Stimulated activated CD8-positive, alpha-beta memory T cell treated with anti-CD3 and anti-CD28 coated beads, Interleukin-7, amount 100 ng/mL, for 1 hour (primary cell): Measurements from ENCODE around the gene GTF3C5.
"Not testable (repeated sequence)": the region's sequence is repeated elsewhere in the genome, so short reads cannot be mapped to it uniquely, and the experiment has no call there.

Experiments
- DNase-seq, 2 donors: peaks; one replicate each; pipeline ENCODE4 v3.0.0-alpha.2; 2020; ENCODE audit warnings: low read depth in 2 of 2

The GTF3C5 gene

DNA sequence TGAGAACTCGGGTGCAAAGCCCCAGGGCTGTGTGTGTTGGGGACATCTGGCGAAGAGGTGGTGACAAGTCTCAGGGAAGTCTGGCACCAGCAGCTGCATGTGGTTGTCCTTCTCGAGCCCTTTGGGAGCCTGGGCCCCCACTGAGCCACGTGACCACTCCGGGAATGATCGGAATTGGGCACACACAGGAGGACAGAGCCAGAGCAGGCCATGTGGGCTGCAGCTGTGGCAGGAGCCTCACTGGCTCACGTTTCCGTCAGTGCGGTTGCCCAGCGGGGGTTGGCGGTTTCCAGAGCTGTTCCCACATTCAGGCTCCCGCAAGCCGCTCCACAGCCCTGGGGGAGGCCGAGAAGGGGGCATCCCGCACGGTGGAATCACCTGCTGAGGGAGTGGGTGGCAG, 24.2 kb downstream of the GTF3C5 start:
- DNase-seq, result no peak

DNA sequence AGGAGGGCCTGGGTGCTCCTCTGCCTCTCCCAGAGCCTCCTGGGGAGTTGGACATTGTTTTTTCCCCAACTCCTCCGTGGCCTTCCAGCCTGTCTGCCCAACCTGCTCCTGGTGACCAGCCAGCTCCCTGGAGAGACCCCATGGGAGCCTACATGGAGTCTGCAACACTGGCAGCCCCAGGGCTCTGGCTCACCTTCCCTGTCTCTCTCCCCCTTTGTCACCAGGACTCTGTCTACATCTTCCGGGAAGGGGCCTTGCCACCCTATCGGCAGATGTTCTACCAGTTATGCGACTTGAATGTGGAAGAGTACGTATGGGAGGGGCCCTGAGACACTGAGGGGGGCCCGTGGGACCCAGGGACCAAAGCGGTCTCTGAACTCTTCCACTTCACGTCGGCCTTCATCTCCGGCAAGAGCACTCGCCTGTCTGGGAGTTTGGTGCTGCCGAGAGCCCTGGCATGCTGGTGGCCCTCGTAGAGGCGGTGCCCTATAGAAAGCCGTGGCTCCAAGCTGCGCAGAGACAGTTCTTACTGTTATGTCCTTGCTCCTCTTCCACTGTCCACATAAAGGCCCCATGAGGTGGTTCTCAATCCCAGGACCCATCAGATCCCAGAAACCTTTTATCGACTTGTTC, 25.1 kb downstream of the GTF3C5 start:
- DNase-seq, result no peak

DNA sequence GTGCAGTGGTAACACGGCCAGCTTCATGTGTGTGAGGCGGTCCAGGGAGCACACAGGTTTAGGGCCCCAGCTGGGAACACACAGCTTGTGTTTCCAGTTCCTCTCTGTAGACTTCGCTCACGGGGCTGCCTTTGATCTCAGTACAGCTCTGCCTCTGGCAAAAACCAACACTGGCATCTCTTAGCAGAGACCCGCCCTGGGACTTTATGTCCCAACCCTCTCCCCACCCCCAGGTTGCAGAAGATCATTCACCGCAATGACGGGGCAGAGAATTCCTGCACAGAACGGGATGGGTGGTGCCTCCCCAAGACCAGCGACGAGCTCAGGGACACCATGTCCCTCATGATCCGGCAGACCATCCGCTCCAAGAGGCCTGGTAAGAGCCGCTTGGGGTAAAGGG, 25.7 kb downstream of the GTF3C5 start:
- DNase-seq, result no peak

DNA sequence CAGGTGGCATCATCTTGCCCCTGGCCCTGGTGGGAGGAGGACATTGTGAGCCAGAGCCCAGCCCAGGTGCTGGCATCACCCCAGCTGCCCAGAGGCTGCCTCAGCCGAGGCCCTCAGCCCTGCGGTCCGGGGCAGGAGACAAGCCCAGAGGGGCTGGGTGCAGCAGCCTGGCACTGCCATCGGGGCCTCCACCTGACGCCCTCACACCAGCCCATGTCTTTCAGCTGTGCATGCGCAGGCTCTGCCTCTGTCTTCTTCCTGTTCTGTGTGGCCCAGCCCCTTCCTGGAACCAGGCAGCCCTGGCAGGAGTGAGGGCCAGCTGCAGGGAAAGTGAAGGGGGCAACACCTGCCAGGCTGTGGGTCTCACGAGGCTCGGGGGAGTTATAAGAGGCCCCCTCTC, 26.2 kb downstream of the GTF3C5 start:
- no peak for DNase-seq

DNA sequence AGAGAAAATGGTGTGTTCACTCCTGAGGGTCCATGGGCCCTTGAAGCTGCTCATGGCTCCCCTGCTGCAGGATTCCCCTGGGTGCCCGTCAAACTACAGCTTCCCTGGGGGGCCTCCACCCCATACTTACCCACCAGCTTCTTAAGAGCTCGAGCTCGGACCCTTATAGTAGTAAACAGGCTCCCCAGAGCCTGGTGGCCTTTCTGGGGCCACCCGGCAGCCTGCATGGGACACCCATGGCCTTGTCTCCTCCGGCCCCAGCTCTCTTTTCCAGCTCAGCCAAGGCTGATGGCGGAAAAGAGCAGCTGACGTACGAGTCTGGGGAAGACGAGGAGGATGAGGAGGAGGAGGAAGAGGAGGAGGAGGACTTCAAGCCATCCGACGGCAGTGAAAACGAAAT, 26.8 kb downstream of the GTF3C5 start:
- DNase-seq, result no peak

DNA sequence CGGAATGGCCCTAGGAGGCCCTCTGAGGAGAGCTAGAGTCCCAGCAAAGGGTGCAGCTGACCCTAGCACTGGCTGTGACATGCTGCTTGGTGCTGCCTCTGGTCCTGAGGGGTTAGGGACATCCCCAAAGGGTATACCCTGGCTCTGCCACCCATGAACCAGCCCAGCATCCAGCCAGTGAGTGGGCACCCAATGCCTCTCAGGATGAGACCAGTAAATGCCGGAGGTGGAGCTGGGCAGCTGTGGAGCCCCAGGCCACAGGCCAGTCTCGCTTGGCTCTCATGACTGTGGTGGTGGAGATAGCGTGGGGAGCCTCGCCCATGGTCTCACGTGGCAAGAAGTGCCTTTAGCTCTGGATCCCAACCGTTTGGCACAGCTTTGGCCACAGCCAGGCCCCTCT, 27.3 kb downstream of the GTF3C5 start:
- DNase-seq, result no peak

DNA sequence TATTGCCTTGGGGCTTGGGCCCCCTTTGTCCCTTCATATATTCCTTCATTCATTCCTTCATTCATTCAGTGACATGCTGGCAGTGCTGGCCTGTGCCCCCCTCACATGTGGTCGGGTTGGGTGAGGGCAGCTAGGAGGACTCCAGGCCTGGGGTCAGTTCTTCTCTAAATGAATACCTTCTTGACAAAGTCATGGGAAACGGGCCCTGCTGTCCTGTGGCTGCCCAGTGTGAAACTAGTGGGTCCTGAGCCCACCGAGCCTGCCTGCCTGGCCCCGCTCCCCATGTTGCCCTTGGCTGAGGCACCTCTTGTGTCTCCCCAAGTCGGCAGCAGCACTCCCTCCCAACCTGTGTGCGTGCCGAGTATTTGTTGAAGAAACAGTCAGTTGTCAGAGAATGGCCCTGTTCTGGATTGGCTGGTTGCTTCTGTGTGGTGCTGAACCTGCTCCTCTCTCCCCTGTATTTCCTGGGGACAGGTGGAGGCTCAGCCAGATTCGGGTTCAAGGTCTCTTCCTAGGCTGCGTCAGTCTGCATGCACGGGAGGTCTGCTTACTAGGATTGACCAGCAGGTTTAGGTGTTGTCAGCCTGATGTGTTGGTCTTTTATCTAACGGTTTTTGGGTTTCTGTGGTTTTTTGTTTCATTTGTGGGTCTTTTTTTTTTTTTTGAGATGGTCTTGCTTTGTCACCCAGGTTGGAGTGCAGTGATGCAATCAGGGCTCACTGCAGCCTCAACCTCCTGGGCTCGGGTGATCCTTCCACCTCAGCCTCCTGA, 27.9 kb downstream of the GTF3C5 start:
- DNase-seq, result no peak

DNA sequence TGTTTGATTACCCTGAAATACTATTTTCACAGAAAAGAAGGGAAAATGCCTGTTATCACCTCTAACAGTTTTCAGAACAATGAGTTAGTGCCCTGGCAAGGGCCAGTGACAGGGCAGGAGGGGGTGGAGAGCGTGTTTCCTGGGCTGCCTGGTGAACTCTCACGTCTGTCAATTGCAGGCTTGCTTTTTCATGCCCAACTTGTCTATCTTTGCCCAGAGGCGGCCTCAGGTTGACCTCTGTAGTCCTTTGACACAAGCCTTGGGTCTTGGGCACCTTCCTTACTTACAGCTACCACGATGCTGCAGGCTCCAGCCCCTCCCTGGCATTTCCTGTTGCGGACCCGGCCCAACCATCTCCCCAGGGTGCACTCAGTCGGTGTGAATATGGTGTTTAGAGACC, 28.8 kb downstream of the GTF3C5 start:
- no peak for DNase-seq

DNA sequence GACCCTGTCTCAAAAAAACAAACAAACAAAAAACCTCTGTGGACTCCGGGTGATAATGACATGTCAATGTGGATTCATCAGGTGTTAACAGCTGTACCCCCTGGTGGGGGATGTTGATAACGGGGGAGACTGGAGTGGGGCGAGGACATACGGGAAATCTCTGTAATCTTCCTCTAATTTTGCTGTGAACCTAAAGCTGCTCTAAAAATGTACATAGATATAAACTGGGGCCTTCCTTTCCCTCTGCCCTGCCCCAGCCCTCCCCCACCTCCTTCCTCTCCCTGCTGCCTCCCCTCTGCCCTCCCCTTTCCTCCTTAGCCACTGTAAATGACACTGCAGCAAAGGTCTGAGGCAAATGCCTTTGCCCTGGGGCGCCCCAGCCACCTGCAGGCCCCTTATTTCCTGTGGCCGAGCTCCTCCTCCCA, 29.6 kb downstream of the GTF3C5 start:
- no peak for DNase-seq

DNA sequence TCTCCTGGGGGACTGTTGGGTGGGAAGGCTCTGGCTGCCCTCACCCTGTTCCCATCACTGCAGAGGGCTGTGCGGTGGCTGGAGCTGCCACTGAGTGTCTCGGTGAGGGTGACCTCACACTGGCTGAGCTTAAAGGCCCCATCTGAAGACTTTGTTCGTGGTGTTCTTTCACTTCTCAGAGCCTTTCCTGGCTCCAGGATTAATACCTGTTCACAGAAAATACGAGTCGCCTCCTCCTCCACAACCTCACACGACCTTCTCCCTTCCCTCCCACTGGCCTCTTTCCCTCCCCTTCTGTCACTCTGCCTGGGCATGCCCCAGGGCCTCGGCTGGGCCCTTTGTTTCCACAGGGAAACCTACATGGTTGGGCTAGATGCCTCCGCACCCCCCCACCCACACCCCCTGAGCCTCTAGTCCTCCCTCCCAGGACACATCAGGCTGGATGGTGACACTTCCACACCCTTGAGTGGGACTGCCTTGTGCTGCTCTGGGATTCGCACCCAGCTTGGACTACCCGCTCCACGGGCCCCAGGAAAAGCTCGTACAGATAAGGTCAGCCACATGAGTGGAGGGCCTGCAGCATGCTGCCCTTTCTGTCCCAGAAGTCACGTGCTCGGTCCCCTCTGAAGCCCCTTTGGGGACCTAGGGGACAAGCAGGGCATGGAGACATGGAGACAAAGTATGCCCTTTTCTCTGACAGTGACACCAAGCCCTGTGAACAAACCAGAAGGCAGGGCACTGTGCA, 30.4 kb downstream of the GTF3C5 start:
- not testable (repeated sequence) for DNase-seq

DNA sequence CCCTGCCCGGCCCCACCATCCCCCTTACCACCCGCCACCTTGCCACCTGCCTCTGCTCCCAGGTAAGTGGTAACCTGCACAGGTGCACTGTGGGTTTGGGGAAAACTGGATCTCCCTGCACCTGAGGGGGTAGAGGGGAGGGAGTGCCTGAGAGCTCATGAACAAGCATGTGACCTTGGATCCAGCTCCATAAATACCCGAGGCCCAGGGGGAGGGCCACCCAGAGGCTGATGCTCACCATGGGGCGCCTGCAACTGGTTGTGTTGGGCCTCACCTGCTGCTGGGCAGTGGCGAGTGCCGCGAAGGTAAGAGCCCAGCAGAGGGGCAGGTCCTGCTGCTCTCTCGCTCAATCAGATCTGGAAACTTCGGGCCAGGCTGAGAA, 31.0 kb downstream of the GTF3C5 start, which contains the start of gene CEL:
TSS of gene CEL (plus strand) at position 218 of the 382 bp plus-strand sequence. CDS start at position 240, 22 bp downstream.
- not testable (repeated sequence) for DNase-seq

DNA sequence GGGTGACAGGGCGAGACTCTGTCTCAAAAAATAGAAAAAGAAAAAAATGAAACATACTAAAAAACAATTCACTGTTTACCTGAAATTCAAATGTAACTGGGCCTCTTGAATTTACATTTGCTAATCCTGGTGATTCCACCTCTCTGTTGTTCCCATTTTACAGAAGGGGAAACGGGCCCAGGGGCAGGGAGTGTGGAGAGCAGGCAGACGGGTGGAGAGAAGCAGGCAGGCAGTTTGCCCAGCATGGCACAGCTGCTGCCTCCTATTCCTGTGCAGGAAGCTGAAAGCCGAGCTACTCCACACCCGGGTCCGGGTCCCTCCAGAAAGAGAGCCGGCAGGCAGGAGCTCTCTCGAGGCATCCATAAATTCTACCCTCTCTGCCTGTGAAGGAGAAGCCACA, 31.8 kb downstream of the GTF3C5 start:
- DNase-seq, result not testable (repeated sequence)

DNA sequence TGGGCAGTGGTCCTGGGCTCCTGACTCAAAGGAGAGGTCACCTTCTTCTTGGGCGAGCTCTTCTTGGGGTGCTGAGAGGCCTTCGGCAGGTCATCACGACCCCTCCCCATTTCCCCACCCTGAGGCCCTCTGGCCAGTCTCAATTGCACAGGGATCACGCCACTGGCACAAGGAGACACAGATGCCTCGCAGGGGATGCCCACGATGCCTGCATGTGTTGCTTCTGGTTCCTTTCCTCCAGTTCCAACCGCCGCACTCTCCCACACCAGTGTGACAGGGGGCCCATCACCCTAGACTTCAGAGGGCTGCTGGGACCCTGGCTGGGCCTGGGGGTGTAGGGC, 32.3 kb downstream of the GTF3C5 start:
- DNase-seq, result no peak

DNA sequence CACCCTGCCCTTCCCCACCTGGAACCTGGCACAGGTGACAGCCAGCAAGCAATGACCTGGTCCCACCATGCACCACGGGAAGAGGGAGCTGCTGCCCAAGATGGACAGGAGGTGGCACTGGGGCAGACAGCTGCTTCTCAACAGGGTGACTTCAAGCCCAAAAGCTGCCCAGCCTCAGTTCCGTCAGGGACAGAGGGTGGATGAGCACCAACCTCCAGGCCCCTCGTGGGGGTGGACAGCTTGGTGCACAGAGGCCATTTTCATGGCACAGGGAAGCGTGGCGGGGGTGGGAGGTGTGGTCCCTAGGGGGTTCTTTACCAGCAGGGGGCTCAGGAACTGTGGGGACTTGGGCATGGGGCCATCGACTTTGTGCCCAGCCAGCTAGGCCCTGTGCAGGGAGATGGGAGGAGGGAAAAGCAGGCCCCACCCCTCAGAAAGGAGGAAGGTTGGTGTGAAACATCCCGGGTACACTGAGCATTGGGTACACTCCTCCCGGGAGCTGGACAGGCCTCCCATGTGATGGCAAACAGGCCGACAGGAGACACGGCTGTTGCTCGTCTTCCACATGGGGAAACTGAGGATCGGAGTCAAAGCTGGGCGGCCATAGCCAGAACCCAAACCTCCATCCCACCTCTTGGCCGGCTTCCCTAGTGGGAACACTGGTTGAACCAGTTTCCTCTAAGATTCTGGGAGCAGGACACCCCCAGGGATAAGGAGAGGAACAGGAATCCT, 32.9 kb downstream of the GTF3C5 start:
- no peak for DNase-seq

DNA sequence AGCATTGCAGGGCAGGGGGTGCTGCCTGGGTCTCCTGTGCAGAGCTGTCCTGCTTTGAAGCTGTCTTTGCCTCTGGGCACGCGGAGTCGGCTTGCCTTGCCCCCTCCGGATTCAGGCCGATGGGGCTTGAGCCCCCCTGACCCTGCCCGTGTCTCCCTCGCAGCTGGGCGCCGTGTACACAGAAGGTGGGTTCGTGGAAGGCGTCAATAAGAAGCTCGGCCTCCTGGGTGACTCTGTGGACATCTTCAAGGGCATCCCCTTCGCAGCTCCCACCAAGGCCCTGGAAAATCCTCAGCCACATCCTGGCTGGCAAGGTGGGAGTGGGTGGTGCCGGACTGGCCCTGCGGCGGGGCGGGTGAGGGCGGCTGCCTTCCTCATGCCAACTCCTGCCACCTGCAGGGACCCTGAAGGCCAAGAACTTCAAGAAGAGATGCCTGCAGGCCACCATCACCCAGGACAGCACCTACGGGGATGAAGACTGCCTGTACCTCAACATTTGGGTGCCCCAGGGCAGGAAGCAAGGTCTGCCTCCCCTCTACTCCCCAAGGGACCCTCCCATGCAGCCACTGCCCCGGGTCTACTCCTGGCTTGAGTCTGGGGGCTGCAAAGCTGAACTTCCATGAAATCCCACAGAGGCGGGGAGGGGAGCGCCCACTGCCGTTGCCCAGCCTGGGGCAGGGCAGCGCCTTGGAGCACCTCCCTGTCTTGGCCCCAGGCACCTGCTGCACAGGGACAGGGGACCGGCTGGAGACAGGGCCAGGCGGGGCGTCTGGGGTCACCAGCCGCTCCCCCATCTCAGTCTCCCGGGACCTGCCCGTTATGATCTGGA, 33.7 kb downstream of the GTF3C5 start:
- no peak for DNase-seq

DNA sequence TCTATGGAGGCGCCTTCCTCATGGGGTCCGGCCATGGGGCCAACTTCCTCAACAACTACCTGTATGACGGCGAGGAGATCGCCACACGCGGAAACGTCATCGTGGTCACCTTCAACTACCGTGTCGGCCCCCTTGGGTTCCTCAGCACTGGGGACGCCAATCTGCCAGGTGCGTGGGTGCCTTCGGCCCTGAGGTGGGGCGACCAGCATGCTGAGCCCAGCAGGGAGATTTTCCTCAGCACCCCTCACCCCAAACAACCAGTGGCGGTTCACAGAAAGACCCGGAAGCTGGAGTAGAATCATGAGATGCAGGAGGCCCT, 34.2 kb downstream of the GTF3C5 start:
- no peak for DNase-seq

DNA sequence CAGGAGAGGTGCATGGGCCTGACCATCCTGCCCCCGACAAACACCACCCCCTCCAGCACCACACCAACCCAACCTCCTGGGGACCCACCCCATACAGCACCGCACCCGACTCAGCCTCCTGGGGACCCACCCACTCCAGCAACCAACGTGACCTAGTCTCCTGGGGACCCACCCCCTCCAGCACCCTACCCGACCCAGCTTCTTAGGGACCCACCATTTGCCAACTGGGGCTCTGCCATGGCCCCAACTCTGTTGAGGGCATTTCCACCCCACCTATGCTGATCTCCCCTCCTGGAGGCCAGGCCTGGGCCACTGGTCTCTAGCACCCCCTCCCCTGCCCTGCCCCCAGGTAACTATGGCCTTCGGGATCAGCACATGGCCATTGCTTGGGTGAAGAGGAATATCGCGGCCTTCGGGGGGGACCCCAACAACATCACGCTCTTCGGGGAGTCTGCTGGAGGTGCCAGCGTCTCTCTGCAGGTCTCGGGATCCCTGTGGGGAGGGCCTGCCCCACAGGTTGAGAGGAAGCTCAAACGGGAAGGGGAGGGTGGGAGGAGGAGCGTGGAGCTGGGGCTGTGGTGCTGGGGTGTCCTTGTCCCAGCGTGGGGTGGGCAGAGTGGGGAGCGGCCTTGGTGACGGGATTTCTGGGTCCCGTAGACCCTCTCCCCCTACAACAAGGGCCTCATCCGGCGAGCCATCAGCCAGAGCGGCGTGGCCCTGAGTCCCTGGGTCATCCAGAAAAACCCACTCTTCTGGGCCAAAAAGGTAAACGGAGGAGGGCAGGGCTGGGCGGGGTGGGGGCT, 35.6 kb downstream of the GTF3C5 start:
- DNase-seq, result no peak

DNA sequence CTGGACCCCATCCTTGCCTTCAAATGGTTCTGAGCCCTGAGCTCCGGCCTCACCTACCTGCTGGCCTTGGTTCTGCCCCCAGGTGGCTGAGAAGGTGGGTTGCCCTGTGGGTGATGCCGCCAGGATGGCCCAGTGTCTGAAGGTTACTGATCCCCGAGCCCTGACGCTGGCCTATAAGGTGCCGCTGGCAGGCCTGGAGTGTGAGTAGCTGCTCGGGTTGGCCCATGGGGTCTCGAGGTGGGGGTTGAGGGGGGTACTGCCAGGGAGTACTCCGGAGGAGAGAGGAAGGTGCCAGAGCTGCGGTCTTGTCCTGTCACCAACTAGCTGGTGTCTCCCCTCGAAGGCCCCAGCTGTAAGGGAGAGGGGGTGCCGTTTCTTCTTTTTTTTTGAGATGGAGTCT, 36.2 kb downstream of the GTF3C5 start:
- DNase-seq, result no peak

DNA sequence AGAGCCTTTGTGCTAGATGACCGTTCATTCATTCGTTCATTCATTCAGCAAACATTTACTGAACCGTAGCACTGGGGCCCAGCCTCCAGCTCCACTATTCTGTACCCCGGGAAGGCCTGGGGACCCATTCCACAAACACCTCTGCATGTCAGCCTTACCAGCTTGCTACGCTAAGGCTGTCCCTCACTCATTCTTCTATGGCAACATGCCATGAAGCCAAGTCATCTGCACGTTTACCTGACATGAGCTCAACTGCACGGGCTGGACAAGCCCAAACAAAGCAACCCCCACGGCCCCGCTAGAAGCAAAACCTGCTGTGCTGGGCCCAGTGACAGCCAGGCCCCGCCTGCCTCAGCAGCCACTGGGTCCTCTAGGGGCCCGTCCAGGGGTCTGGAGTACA, 37.0 kb downstream of the GTF3C5 start:
- no peak for DNase-seq

DNA sequence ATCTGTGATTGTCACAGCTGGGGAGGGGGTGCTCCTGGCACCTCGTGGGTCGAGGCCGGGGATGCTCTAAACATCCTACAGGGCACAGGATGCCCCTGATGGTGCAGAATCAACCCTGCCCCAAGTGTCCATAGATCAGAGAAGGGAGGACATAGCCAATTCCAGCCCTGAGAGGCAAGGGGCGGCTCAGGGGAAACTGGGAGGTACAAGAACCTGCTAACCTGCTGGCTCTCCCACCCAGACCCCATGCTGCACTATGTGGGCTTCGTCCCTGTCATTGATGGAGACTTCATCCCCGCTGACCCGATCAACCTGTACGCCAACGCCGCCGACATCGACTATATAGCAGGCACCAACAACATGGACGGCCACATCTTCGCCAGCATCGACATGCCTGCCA, 37.6 kb downstream of the GTF3C5 start:
- not testable (repeated sequence) for DNase-seq

DNA sequence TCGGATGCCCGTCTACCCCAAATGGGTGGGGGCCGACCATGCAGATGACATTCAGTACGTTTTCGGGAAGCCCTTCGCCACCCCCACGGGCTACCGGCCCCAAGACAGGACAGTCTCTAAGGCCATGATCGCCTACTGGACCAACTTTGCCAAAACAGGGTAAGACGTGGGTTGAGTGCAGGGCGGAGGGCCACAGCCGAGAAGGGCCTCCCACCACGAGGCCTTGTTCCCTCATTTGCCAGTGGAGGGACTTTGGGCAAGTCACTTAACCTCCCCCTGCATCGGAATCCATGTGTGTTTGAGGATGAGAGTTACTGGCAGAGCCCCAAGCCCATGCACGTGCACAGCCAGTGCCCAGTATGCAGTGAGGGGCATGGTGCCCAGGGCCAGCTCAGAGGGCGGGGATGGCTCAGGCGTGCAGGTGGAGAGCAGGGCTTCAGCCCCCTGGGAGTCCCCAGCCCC, 39.7 kb downstream of the GTF3C5 start:
- DNase-seq, result not testable (repeated sequence)
